Duodenal mucosa (tissue), 2 donors: ENCODE measurements around the gene SCYGR2.

Source experiments
- H3K27ac ChIP-seq: one replicate; pipeline ENCODE4 v1.7.0; 2013; ENCODE audit warnings: low read depth, low read length
- H3K27me3 ChIP-seq, 2 donors: one replicate each; pipeline ENCODE4 v1.7.0; 2013; ENCODE audit warnings: low read length in 2 of 2, control low read depth in 1 of 2; ENCODE audit not compliant: insufficient read depth in 2 of 2, control insufficient read depth in 1 of 2
- H3K36me3 ChIP-seq, 2 donors: one replicate each; pipeline ENCODE4 v1.7.0; 2013; ENCODE audit warnings: low read length in 2 of 2, control low read depth in 1 of 2; ENCODE audit not compliant: insufficient read depth in 2 of 2, control insufficient read depth in 1 of 2
- H3K4me1 ChIP-seq, 2 donors: one replicate each; pipeline ENCODE4 v1.7.0; 2013; ENCODE audit warnings: low read length in 2 of 2, control low read depth in 1 of 2; ENCODE audit not compliant: insufficient read depth in 2 of 2, control insufficient read depth in 1 of 2
- H3K4me3 ChIP-seq, 2 donors: one replicate each; pipeline ENCODE4 v1.7.0; 2013; ENCODE audit warnings: low read length in 2 of 2, low read depth in 1 of 2
- H3K9ac ChIP-seq, 2 donors: one replicate each; pipeline ENCODE4 v1.7.0; 2013; ENCODE audit warnings: low read length in 2 of 2, low read depth in 1 of 2
- H3K9me3 ChIP-seq, 2 donors: one replicate each; pipeline ENCODE4 v1.7.0; 2013; ENCODE audit warnings: low read length in 2 of 2, control low read depth in 1 of 2; ENCODE audit not compliant: control insufficient read depth in 1 of 2

SCYGR2 gene

DNA sequence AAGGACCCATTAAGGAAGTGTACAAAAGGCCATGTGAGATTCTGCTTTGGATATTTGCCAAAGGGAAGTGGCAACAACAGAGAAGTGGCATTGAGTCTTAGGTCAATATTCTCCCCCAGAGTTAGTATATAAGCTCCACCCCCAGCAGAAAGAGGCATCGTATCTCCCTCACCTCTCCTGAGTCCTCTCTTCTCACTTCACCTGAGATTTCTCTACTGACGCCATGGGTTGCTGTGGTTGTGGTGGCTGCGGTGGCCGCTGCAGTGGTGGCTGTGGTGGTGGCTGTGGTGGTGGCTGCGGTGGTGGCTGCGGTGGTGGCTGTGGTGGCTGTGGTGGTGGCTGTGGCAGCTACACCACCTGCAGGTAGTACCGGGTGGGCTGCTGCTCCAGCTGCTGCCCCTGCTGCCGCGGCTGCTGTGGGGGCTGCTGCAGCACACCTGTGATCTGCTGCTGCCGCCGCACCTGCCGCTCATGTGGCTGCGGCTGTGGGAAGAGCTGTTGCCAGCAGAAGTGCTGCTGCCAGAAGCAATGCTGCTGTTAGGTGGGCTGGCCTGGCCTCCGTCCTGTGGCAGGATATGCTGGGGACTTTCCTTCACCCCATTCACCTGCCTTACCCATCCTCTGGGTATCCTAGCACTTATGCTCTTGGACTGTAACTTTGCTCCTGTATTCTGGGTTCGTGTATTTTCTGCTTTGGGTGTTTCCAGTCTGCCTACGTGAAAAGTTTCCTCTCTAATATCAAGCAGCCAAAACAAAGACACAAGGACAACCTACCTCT is 10.1 kb downstream of the SCYGR2 start:
- no peaks in the 10 kb centered on the region for H3K9me3 ChIP-seq

DNA sequence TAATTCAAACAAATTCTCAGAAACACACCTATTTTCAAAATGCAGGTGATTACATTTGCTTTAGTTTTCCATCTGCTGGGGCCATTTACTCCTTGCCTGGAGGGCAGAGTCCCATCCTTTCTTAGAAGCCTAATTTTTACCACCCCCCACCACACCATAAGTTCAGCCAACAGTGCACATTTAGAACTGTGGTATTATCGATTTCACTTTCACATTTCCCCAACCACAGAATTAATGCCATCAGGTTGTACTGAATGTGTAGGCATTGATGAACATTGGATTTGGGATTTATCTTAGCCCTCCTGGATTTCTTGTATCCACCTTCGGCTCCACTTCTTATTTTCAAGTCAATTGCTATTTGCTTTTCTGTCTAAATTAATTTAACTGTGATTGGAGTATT is 11.4 kb downstream of the SCYGR2 start:
- H3K9me3 ChIP-seq, result no peaks in the 10 kb centered on the region
- H3K9ac ChIP-seq, result no peak overlapping the region
- no peaks in the 10 kb centered on the region for H3K4me1 ChIP-seq
- H3K4me3 ChIP-seq, result no peak overlapping the region
- no peak overlapping the region for H3K27ac ChIP-seq
- H3K27me3 ChIP-seq, result no peaks in the 10 kb centered on the region
- no peaks in the 10 kb centered on the region for H3K36me3 ChIP-seq

More for the DNA sequence above, 10.1 kb downstream of the SCYGR2 start:
- no peak overlapping the region for H3K9ac ChIP-seq
- no peak overlapping the region for H3K27ac ChIP-seq
- no peaks in the 10 kb centered on the region for H3K27me3 ChIP-seq
- no peak overlapping the region for H3K4me3 ChIP-seq
- H3K4me1 ChIP-seq, result no peaks in the 10 kb centered on the region
- H3K36me3 ChIP-seq, result no peaks in the 10 kb centered on the region

DNA sequence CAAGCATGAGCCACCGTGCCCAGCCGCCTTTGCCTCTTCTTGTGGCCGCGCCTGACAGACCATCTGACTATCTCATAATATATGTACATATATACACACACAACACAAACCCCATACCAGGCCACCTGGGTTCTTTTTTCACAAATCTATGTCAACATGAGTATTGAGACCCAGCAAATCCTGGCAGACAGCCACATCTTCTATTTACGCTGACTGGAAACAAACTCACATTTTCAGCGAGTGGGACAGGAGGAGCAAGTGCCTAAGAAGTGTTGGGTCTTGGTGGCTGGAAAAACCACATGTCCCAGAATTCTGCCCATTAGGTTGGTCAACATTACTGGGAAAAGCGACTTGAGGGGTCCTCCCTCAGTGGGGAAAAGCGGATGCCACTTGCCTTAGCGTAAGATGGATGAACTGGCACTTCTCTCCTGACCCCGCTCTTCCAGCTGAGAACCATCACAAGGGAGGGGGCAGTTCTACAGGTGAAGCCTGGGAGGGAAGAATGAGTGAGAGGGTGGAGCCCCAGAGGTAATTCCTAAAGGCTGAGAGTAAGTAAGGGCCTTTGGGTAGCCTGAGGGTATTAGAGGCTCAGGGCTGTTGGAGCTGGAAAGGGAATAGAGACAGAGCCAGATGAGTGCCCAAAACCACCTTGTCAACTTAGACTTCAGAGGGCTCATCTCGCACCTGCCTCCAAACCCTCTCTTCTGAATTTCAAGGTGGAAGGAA is 14.0 kb downstream of the SCYGR2 start:
- Histone ChIP-seq H3K4me3 (no peak overlapping the region), H3K9me3 (no peaks in the 10 kb centered on the region), H3K4me1 (no peaks in the 10 kb centered on the region), H3K27ac (no peak overlapping the region), H3K27me3 (no peaks in the 10 kb centered on the region), H3K9ac (no peak overlapping the region), H3K36me3 (no peaks in the 10 kb centered on the region)

DNA sequence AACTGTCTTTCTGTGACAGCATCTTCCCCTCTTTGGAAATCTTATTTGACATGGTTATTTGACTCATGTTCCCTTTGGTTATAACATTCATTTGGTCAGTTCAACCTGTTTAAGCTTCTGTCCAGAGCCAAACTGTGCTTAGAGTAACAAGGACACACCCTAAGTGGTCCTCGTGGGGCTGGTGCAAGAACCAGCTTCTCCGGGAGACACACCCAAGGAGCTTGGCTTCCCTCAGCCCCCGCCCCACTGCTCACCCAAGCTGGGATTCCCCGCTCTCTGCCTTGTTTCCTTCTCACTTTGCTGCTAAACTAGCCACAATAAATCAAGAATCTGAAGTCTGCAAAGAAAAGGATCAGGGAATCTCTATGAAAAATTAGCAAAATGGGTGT is 14.6 kb downstream of the SCYGR2 start:
- Histone ChIP-seq H3K9ac (no peak overlapping the region), H3K4me3 (no peak overlapping the region), H3K9me3 (no peaks in the 10 kb centered on the region), H3K4me1 (no peaks in the 10 kb centered on the region), H3K27ac (no peak overlapping the region), H3K27me3 (no peaks in the 10 kb centered on the region), H3K36me3 (no peaks in the 10 kb centered on the region)

DNA sequence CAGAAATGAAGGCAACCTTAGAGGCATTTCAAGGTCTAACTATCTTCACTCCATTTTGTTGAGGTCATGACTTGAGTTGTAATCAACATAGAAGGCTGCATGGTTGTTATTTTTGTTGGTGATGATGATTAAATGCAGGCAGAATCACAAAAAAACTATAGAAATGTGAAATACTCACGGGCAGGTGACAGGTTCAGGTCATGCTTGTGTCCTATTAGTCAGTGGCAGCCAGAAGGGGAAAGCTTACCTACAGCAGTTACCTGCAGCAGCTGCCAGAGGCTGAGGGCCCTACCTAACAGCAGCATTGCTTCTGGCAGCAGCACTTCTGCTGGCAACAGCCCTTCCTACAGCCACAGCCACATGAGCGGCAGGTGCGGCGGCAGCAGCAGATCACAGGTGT is 15.6 kb downstream of the SCYGR2 start:
- H3K4me1 ChIP-seq, result no peaks in the 10 kb centered on the region
- no peak overlapping the region for H3K27ac ChIP-seq
- no peak overlapping the region for H3K4me3 ChIP-seq
- H3K9ac ChIP-seq, result no peak overlapping the region
- H3K27me3 ChIP-seq, result no peaks in the 10 kb centered on the region
- no peaks in the 10 kb centered on the region for H3K36me3 ChIP-seq
- H3K9me3 ChIP-seq, result no peaks in the 10 kb centered on the region

DNA sequence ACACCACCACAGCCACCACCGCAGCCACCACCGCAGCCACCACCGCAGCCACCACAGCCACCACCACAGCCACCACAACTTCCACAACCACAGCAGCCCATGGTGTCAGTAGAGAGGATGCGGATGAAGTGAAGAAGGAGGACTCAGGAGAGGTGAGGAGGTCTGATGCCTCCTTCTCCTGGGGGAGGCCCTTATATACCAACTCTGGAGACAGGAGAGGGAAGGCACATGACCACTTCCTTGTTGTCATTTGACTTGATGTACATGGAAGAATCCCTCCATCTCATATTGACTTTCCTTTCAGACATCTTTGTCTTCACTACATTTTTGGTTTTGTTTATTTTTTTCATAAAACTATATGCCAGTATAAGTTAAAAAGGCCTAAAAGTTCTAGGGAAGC is 16.0 kb downstream of the SCYGR2 start, which contains the start of gene SCYGR3:
Gene SCYGR3, minus strand, starts transcription at position 101 of the 400 bp plus-strand sequence. Its CDS starts 0 bp downstream, at position 101.
- no peaks in the 10 kb centered on the region for H3K27me3 ChIP-seq
- no peaks in the 10 kb centered on the region for H3K36me3 ChIP-seq
- H3K4me3 ChIP-seq, result no peak within 1 kb of the TSS
- no peak within 1 kb of the TSS for H3K27ac ChIP-seq
- no peak within 1 kb of the TSS for H3K9ac ChIP-seq
- no peaks in the 10 kb centered on the region for H3K4me1 ChIP-seq
- H3K9me3 ChIP-seq, result no peaks in the 10 kb centered on the region

DNA sequence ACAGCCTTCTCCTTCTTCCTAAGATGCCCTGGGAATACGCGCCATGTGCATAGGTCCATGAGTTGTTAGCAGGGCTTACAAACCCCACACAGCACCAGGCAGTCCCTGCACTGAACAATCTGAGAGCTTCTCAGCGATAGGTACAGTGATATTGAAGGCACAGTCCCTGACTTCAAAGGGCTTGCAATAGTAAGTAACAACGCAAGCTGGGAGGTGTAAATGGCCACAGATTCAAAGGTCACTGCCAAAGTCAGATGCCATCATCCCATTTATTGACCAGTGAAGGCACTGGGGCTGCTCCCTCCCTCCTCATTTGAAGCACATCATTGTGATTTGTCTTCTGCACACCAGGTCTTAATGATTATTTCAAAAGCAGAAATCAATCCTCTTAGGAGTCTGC is 16.5 kb downstream of the SCYGR2 start:
- H3K4me1 ChIP-seq, result no peaks in the 10 kb centered on the region
- no peak overlapping the region for H3K27ac ChIP-seq
- H3K9me3 ChIP-seq, result no peaks in the 10 kb centered on the region
- H3K36me3 ChIP-seq, result no peaks in the 10 kb centered on the region
- no peaks in the 10 kb centered on the region for H3K27me3 ChIP-seq
- H3K9ac ChIP-seq, result no peak overlapping the region
- no peak overlapping the region for H3K4me3 ChIP-seq

DNA sequence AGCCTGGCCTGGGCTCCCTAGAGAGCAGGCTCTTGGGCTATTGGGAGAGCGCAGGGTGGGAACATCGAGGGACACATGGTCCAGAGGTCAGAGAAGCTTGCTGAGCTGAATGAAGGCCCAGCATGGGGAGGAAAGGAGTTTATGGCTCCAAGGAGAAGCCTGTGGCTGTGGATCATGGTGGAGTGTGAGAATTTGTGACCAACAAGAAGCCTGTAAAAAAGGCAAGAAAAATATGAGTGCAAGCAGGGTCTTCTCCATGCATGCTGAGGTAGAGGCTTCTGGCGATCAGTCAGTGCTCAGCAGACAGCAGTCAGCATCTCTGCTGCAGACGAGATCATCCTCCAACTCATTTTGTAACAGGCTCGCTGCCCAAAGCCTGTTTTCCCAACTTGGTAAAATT is 17.2 kb downstream of the SCYGR2 start:
- no peaks in the 10 kb centered on the region for H3K36me3 ChIP-seq
- no peak overlapping the region for H3K9ac ChIP-seq
- H3K27ac ChIP-seq, result no peak overlapping the region

DNA sequence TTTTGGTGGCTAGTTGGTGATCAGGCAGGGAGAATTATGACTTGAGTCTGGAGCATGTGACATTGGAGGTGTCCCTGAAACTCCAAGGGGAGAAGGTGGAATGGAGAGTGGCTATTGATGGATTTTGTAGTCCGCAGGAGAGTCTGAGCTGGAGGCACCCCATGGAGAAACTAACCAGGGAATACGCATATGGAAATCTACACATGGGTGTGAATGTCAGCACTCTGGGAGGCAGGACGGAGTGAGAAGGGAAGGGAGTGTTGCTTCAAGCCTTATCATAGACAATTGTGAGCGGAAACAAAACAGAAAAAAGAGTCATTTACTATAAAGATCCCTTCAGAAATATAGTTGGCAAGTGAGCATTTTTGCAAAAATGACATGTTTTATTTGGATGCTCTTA is 17.9 kb downstream of the SCYGR2 start:
- no peaks in the 10 kb centered on the region for H3K4me1 ChIP-seq
- no peaks in the 10 kb centered on the region for H3K27me3 ChIP-seq
- no peaks in the 10 kb centered on the region for H3K9me3 ChIP-seq
- no peak overlapping the region for H3K27ac ChIP-seq
- H3K4me3 ChIP-seq, result no peak overlapping the region
- H3K9ac ChIP-seq, result no peak overlapping the region
- no peaks in the 10 kb centered on the region for H3K36me3 ChIP-seq

More for the DNA sequence above, 17.2 kb downstream of the SCYGR2 start:
- H3K9me3 ChIP-seq, result no peaks in the 10 kb centered on the region
- no peak overlapping the region for H3K4me3 ChIP-seq
- H3K4me1 ChIP-seq, result no peaks in the 10 kb centered on the region
- no peaks in the 10 kb centered on the region for H3K27me3 ChIP-seq

DNA sequence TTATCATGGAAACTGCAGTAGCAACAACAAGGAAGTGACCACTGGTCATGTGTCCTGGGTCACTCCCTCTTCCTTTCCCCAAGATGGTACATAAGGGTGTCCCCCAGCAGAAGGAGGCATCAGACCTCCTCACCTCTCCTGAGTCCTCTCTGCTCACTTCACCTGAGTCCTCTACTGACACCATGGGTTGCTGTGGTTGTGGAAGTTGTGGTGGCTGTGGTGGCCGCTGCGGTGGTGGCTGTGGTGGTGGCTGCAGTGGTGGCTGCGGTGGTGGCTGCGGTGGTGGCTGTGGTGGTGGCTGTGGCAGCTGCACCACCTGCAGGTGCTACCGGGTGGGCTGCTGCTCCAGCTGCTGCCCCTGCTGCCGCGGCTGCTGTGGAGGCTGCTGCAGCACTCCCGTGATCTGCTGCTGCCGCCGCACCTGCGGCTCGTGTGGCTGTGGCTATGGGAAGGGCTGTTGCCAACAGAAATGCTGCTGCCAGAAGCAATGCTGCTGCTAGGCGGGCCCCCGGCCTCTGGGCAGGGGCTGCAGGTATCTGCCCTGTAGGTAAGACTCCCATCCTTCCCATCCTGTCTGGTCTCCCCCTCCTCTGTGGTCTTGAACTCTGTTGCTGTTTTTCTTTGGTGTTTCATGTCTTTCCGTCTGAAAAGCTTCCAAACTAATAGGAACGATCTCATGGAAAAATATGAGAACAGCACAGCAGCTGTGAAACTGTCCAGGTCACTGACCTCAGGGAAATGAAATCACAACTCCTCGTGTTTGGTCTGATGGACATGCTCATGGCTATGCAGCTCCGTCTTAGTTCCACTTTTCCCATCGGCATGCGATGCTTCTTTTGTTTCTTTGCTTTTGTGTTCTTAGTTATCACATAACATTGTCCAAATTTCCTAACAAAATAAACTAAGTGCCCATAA is 18.9 kb downstream of the SCYGR2 start, which contains the start of gene SCYGR4:
Gene SCYGR4, plus strand, starts transcription at position 183 of the 915 bp plus-strand sequence. Its CDS starts 0 bp downstream, at position 183.
- H3K4me3 ChIP-seq, result no peak within 1 kb of the TSS
- H3K27me3 ChIP-seq, result no peaks in the 10 kb centered on the region
- no peaks in the 10 kb centered on the region for H3K4me1 ChIP-seq
- H3K27ac ChIP-seq, result no peak within 1 kb of the TSS
- no peaks in the 10 kb centered on the region for H3K9me3 ChIP-seq
- H3K36me3 ChIP-seq, result no peaks in the 10 kb centered on the region
- no peak within 1 kb of the TSS for H3K9ac ChIP-seq
